ENCODE data around the gene POPDC2.

Gene POPDC2

GRCh38 chr3:119662604-119663373 lies 2.4 kb upstream of the POPDC2 start:
- Histone ChIP-seq H3K27ac (ENCODE audit: low read length) (no peak overlapping the region), H4K20me1 (ENCODE audit: insufficient read depth, low read length) (no peaks in the 10 kb centered on the region), H3K79me2 (ENCODE audit: insufficient read depth, low read length) (no peaks in the 10 kb centered on the region), H3K27me3 (ENCODE audit: insufficient read depth, low read length, poor library complexity) (no peaks in the 10 kb centered on the region), H3K4me1 (ENCODE audit: insufficient read depth, low read length) (no peaks in the 10 kb centered on the region), H3K4me3 (ENCODE audit: low read depth in 1 of 2, low read length in 2 of 2) (no peak overlapping the region), H3K9ac (ENCODE audit: low read depth, low read length) (no peak overlapping the region), H3K9me3 (ENCODE audit: insufficient read depth, low read length, severe bottlenecking) (no peaks in the 10 kb centered on the region), H2AFZ (ENCODE audit: low read depth, low read length) (no peak overlapping the region), H3K36me3 (ENCODE audit: insufficient read depth, low read length) (peaks cover 4% of the 10 kb centered on the region; the same call in 1 of the 2 replicates), H3K4me2 (ENCODE audit: insufficient read depth, low read length) (no peak overlapping the region)
- ATAC-seq (ENCODE audit: insufficient read depth, low read depth) (no peak), DNase-seq (no peak)
- no peak for TF ChIP-seq CTCF (IDR thresholded peaks at IDR 0.05; ENCODE audit: borderline replicate concordance, extremely low read depth, low read length, poor library complexity, severe bottlenecking)
- TF ChIP-seq EZH2 (IDR thresholded peaks at IDR 0.05; ENCODE audit: borderline replicate concordance, low read depth, low read length, severe bottlenecking): no peak

GRCh38 chr3:119659606-119660291 lies 640 bp downstream of the POPDC2 start:
- ATAC-seq (ENCODE audit: insufficient read depth, low read depth) (no peak), DNase-seq (no peak)
- Histone ChIP-seq H3K4me3 (ENCODE audit: low read depth in 1 of 2, low read length in 2 of 2) (no peak overlapping the region), H4K20me1 (ENCODE audit: insufficient read depth, low read length) (no peaks in the 10 kb centered on the region), H3K27ac (ENCODE audit: low read length) (no peak overlapping the region), H3K79me2 (ENCODE audit: insufficient read depth, low read length) (no peaks in the 10 kb centered on the region), H3K4me2 (ENCODE audit: insufficient read depth, low read length) (no peak overlapping the region), H3K4me1 (ENCODE audit: insufficient read depth, low read length) (no peaks in the 10 kb centered on the region), H3K9me3 (ENCODE audit: insufficient read depth, low read length, severe bottlenecking) (no peaks in the 10 kb centered on the region), H2AFZ (ENCODE audit: low read depth, low read length) (no peak overlapping the region), H3K9ac (ENCODE audit: low read depth, low read length) (no peak overlapping the region), H3K27me3 (ENCODE audit: insufficient read depth, low read length, poor library complexity) (no peaks in the 10 kb centered on the region), H3K36me3 (ENCODE audit: insufficient read depth, low read length) (no peaks in the 10 kb centered on the region)
- TF ChIP-seq CTCF (IDR thresholded peaks at IDR 0.05; ENCODE audit: borderline replicate concordance, extremely low read depth, low read length, poor library complexity, severe bottlenecking): no peak
- TF ChIP-seq EZH2 (IDR thresholded peaks at IDR 0.05; ENCODE audit: borderline replicate concordance, low read depth, low read length, severe bottlenecking): no peak

- no peaks in the 10 kb centered on the region for H3K9me3 ChIP-seq (ENCODE audit: insufficient read depth, low read length, severe bottlenecking)
- no peak for TF ChIP-seq EZH2 (IDR thresholded peaks at IDR 0.05; ENCODE audit: borderline replicate concordance, low read depth, low read length, severe bottlenecking)
- TF ChIP-seq CTCF (IDR thresholded peaks at IDR 0.05; ENCODE audit: borderline replicate concordance, extremely low read depth, low read length, poor library complexity, severe bottlenecking): no peak
- H2AFZ ChIP-seq (ENCODE audit: low read depth, low read length): no peak overlapping the region
Observed at GRCh38 chr3:119658994-119659393, 1.4 kb downstream of the POPDC2 start.

More at GRCh38 chr3:119658994-119659393, 1.4 kb downstream of the POPDC2 start:
- H3K36me3 ChIP-seq (ENCODE audit: insufficient read depth, low read length): no peaks in the 10 kb centered on the region
- H3K79me2 ChIP-seq (ENCODE audit: insufficient read depth, low read length): no peaks in the 10 kb centered on the region
- no peak overlapping the region for H3K27ac ChIP-seq (ENCODE audit: low read length)
- no peak overlapping the region for H3K9ac ChIP-seq (ENCODE audit: low read depth, low read length)
- no peaks in the 10 kb centered on the region for H4K20me1 ChIP-seq (ENCODE audit: insufficient read depth, low read length)
- H3K4me1 ChIP-seq (ENCODE audit: insufficient read depth, low read length): no peaks in the 10 kb centered on the region
- H3K4me2 ChIP-seq (ENCODE audit: insufficient read depth, low read length): no peak overlapping the region
- DNase-seq: no peak
- H3K27me3 ChIP-seq (ENCODE audit: insufficient read depth, low read length, poor library complexity): no peaks in the 10 kb centered on the region
- H3K4me3 ChIP-seq (ENCODE audit: low read depth in 1 of 2, low read length in 2 of 2): no peak overlapping the region
- no peak for ATAC-seq (ENCODE audit: insufficient read depth, low read depth)
